ENCODE results near the gene MTFR2.

- no peak for TF ChIP-seq MAX (IDR thresholded peaks at IDR 0.05; ENCODE audit: low read depth)
- no peak for TF ChIP-seq RAD21 (IDR thresholded peaks at IDR 0.05; ENCODE audit: low read length)
Observed at GRCh38 chr6:136282906-136283305, 32.8 kb upstream of the MTFR2 start.
